HG02763 (cell line): ENCODE data around the gene CLHC1.
"Not testable (repeated sequence)": the region's sequence is repeated elsewhere in the genome, so short reads cannot be mapped to it uniquely, and the experiment has no call there.

Source experiments
- ATAC-seq: cut with Tn5 transposase; IDR thresholded peaks from one replicate; pipeline ENCODE4 v1.9.1; 2021; ENCODE audit warnings: mild to moderate bottlenecking, moderate library complexity; ENCODE audit not compliant: unreplicated experiment

The CLHC1 gene

GRCh38 chr2:55232863-55233657 is 967 bp upstream of the CLHC1 start:
- peak; percentile 15 for ATAC-seq

- ATAC-seq: no peak
Observed at GRCh38 chr2:55231546-55232083, 478 bp downstream of the CLHC1 start.

- ATAC-seq: no peak
Observed at GRCh38 chr2:55230551-55230950, 1.5 kb downstream of the CLHC1 start.

- ATAC-seq: no peak
Observed at GRCh38 chr2:55229221-55229620, 2.9 kb downstream of the CLHC1 start.

GRCh38 chr2:55228226-55228563 is 3.9 kb downstream of the CLHC1 start:
- no peak for ATAC-seq

- not testable (repeated sequence) for ATAC-seq
Observed at GRCh38 chr2:55227437-55228225, 4.5 kb downstream of the CLHC1 start.

- no peak for ATAC-seq
Observed at GRCh38 chr2:55225481-55226020, 6.5 kb downstream of the CLHC1 start.

GRCh38 chr2:55224761-55225261 is 7.3 kb downstream of the CLHC1 start:
- no peak for ATAC-seq

GRCh38 chr2:55223958-55224760 is 7.9 kb downstream of the CLHC1 start:
- ATAC-seq: no peak

GRCh38 chr2:55213822-55214221 is 18.3 kb downstream of the CLHC1 start:
- no peak for ATAC-seq

GRCh38 chr2:55204950-55205349 is 27.1 kb downstream of the CLHC1 start:
- ATAC-seq: no peak

GRCh38 chr2:55204536-55204935 is 27.6 kb downstream of the CLHC1 start:
- ATAC-seq: no peak

GRCh38 chr2:55200416-55200815 is 31.7 kb downstream of the CLHC1 start:
- ATAC-seq: no peak

- ATAC-seq: no peak
Observed at GRCh38 chr2:55196526-55196925, 35.6 kb downstream of the CLHC1 start.

GRCh38 chr2:55191888-55192287 is 40.2 kb downstream of the CLHC1 start:
- ATAC-seq: not testable (repeated sequence)

- ATAC-seq: not testable (repeated sequence)
Observed at GRCh38 chr2:55186837-55187236, 45.3 kb downstream of the CLHC1 start.

- ATAC-seq: no peak
Observed at GRCh38 chr2:55180374-55180773, 51.7 kb downstream of the CLHC1 start.

GRCh38 chr2:55176094-55176415 is 56.0 kb downstream of the CLHC1 start:
- no peak for ATAC-seq

GRCh38 chr2:55175254-55176093 is 56.6 kb downstream of the CLHC1 start:
- ATAC-seq: peak; percentile 54
